ENCODE measurements around the gene RFC3. TPM values are rescaled to one million over a fixed set of nuclear protein-coding genes. Genes with fewer than 3 reads are reported as not detected.

The RFC3 gene
- total RNA-seq, 1 donor from 2014 or later: 3.4 TPM

DNA sequence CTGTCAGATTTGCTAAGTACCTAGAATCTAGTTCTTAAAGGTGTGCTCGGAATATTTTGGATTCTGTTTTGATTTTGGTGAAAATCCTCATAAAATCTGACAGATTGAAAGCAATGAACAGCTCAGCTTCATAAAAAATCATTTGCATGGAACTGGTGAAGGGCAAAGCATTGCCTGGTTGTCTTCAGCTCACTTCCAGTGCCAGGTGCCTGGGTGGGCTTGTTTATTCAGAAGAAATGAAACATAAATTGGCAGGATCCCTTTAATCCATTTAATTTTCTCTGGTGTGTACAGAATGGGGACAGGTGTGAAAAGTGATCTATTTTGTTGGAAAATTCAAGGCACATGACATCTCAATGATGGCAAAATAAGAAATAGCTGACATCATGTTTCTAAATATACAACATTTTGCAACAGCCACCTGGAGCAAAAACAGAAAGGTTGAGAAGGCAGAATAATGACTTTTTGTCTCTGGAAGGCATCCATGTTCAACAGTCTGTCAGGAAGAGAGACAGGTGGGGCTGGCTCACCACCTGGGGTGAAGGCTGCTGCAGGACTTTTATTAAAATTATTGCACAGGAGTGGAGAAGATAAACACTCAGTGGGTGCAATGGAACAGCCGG, 52.2 kb downstream of the RFC3 start:
- Histone ChIP-seq H3K4me3 (ENCODE audit: low read depth, low read length) (no peak overlapping the region), H3K27me3 (ENCODE audit: control insufficient read depth, insufficient read depth, low read length) (no peaks in the 10 kb centered on the region), H3K36me3 (ENCODE audit: control insufficient read depth, insufficient read depth, low read length) (no peaks in the 10 kb centered on the region)
- DNase-seq (ENCODE audit: low read depth): no peak
- FAIRE-seq: no peak
- no peak for TF ChIP-seq CTCF (IDR thresholded peaks at IDR 0.05; ENCODE audit: insufficient read depth, low read length, severe bottlenecking)

GRCh38 chr13:33871207-33872004, 53.5 kb downstream of the RFC3 start:
- FAIRE-seq: no peak
- H3K36me3 ChIP-seq (ENCODE audit: control insufficient read depth, insufficient read depth, low read length): no peaks in the 10 kb centered on the region
- no peak for TF ChIP-seq CTCF (IDR thresholded peaks at IDR 0.05; ENCODE audit: insufficient read depth, low read length, severe bottlenecking)

GRCh38 chr13:33872005-33872351, 54.0 kb downstream of the RFC3 start:
- Histone ChIP-seq H3K36me3 (ENCODE audit: control insufficient read depth, insufficient read depth, low read length) (no peaks in the 10 kb centered on the region), H3K27me3 (ENCODE audit: control insufficient read depth, insufficient read depth, low read length) (no peaks in the 10 kb centered on the region), H3K4me3 (ENCODE audit: low read depth, low read length) (no peak overlapping the region)
- no peak for FAIRE-seq
- no peak for TF ChIP-seq CTCF (IDR thresholded peaks at IDR 0.05; ENCODE audit: insufficient read depth, low read length, severe bottlenecking)
- no peak for DNase-seq (ENCODE audit: low read depth)

More at GRCh38 chr13:33871207-33872004, 53.5 kb downstream of the RFC3 start:
- no peak for DNase-seq (ENCODE audit: low read depth)
- no peaks in the 10 kb centered on the region for H3K27me3 ChIP-seq (ENCODE audit: control insufficient read depth, insufficient read depth, low read length)
- H3K4me3 ChIP-seq (ENCODE audit: low read depth, low read length): no peak overlapping the region

DNA sequence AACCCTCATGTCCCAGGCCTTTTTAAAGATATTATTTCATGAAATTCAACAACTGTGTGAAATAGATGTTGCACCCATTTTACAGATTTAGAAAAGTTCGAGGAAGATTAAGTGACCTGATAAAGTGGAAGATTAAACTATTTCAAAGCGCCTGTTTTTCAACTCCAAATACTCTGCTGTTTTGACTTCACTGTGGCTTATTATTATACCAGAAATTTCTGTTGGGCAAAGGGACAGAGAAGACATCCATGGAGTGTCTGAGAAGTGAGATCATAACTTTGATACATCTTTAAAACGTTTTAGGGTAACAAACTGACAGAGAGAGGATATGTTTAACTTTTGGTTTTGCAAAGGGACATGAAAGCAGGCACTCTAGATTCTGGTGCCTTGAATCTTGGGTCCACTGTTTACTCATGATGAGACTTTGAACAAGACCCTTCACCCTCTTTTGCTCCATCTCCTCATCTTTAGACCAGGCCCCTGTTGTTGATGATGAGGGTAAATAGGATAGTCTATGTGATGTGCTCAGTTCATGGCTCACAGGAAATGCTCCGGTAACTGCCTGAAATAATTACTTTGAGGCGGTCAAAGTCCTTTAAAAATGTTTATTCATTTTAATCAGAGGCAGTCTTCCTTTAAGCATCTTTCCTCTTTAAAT, 55.4 kb downstream of the RFC3 start:
- DNase-seq (ENCODE audit: low read depth) (no peak), FAIRE-seq (no peak)
- no peaks in the 10 kb centered on the region for H3K27me3 ChIP-seq (ENCODE audit: control insufficient read depth, insufficient read depth, low read length)
- H3K36me3 ChIP-seq (ENCODE audit: control insufficient read depth, insufficient read depth, low read length): no peaks in the 10 kb centered on the region
- no peak for TF ChIP-seq CTCF (IDR thresholded peaks at IDR 0.05; ENCODE audit: insufficient read depth, low read length, severe bottlenecking)
- H3K4me3 ChIP-seq (ENCODE audit: low read depth, low read length): no peak overlapping the region

DNA sequence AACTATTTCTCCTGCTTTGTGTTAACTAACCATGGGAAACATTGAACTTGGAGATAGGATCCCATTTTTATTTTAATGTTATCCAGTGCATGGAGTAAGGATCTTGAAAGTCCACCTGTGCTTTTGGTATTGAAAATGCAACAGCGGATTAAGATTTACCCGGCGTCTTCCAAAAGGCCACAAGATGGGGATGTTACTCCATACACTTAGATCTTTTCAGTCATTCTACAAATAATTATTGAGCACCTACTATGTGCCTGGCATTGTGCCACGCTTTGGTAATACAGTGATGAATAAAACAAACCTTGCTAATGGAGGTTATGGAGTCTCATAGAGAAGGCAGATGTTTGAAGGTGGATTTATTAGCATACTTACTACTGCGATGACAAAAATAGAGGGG, 56.9 kb downstream of the RFC3 start:
- no peaks in the 10 kb centered on the region for H3K27me3 ChIP-seq (ENCODE audit: control insufficient read depth, insufficient read depth, low read length)
- H3K4me3 ChIP-seq (ENCODE audit: low read depth, low read length): no peak overlapping the region
- H3K36me3 ChIP-seq (ENCODE audit: control insufficient read depth, insufficient read depth, low read length): no peaks in the 10 kb centered on the region
- FAIRE-seq (no peak), DNase-seq (ENCODE audit: low read depth) (no peak)
- TF ChIP-seq CTCF (IDR thresholded peaks at IDR 0.05; ENCODE audit: insufficient read depth, low read length, severe bottlenecking): no peak
